ENCODE measurements around the gene KRTAP4-2.

DNA sequence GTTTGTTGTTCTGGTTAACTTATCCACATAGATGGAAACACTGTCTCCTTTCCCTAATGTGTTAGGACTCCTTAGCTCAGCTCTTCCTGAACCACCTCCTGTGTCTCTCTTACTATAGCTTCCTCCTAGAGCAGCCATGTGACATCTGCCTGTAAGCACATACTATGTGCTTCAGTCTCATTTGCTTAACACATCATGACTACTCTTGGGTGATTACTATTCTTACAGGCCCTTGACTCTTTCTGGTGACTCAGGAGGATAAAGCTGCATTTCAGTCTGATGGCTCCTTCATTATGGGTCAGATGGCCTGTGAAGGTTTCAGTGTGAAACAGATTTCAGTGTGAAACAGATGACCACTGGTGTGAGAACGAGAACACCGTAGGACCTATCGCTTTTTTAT is 320 bp upstream of the KRTAP4-2 start:
- no peak for TF ChIP-seq JUND (IDR thresholded peaks at IDR 0.05)
- no peak for TF ChIP-seq CTCF (IDR thresholded peaks at IDR 0.05 in 2 of 3, conservative IDR thresholded peaks at IDR 0.05 in 1 of 3; ENCODE audit: borderline replicate concordance in 1 of 3, insufficient read depth in 1 of 3, low read depth in 2 of 3, low read length in 2 of 3)
- no peak for TF ChIP-seq RAD21 (IDR thresholded peaks at IDR 0.05; ENCODE audit: low read depth)
- TF ChIP-seq EZH2 (IDR thresholded peaks at IDR 0.05) = no peak
- TF ChIP-seq, protein P1, sequence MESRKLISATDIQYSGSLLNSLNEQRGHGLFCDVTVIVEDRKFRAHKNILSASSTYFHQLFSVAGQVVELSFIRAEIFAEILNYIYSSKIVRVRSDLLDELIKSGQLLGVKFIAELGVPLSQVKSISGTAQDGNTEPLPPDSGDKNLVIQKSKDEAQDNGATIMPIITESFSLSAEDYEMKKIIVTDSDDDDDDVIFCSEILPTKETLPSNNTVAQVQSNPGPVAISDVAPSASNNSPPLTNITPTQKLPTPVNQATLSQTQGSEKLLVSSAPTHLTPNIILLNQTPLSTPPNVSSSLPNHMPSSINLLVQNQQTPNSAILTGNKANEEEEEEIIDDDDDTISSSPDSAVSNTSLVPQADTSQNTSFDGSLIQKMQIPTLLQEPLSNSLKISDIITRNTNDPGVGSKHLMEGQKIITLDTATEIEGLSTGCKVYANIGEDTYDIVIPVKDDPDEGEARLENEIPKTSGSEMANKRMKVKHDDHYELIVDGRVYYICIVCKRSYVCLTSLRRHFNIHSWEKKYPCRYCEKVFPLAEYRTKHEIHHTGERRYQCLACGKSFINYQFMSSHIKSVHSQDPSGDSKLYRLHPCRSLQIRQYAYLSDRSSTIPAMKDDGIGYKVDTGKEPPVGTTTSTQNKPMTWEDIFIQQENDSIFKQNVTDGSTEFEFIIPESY (IDR thresholded peaks at IDR 0.05; ENCODE audit: extremely low read depth, insufficient replicate concordance, low read length) = no peak
- no peak for TF ChIP-seq ZFX (IDR thresholded peaks at IDR 0.05)
- TF ChIP-seq, protein P2, sequence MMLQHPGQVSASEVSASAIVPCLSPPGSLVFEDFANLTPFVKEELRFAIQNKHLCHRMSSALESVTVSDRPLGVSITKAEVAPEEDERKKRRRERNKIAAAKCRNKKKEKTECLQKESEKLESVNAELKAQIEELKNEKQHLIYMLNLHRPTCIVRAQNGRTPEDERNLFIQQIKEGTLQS (IDR thresholded peaks at IDR 0.05) = no peak
- no peak for TF ChIP-seq POLR2A (IDR thresholded peaks at IDR 0.05; ENCODE audit: borderline replicate concordance, extremely low read depth, insufficient read depth, insufficient read length)
- no peak for TF ChIP-seq YY1 (IDR thresholded peaks at IDR 0.05; ENCODE audit: extremely low read depth, insufficient replicate concordance, low read depth, low read length)
- TF ChIP-seq CEBPB (IDR thresholded peaks at IDR 0.05; ENCODE audit: low read depth) = no peak
- TF ChIP-seq ZNF274 (IDR thresholded peaks at IDR 0.05; ENCODE audit: low read depth, low read length) = no peak
- TF ChIP-seq TCF7L2 (IDR thresholded peaks at IDR 0.05; ENCODE audit: borderline replicate concordance, extremely low read depth, insufficient read depth, insufficient read length) = no peak
- TF ChIP-seq SP1 (IDR thresholded peaks at IDR 0.05; ENCODE audit: low read depth) = no peak
- no peak for TF ChIP-seq SIN3A (IDR thresholded peaks at IDR 0.05; ENCODE audit: low read depth)
